ENCODE measurements around the gene GCNT1.
"Not testable (repeated sequence)": the region's sequence is repeated elsewhere in the genome, so short reads cannot be mapped to it uniquely, and the experiment has no call there.

Gene GCNT1

DNA sequence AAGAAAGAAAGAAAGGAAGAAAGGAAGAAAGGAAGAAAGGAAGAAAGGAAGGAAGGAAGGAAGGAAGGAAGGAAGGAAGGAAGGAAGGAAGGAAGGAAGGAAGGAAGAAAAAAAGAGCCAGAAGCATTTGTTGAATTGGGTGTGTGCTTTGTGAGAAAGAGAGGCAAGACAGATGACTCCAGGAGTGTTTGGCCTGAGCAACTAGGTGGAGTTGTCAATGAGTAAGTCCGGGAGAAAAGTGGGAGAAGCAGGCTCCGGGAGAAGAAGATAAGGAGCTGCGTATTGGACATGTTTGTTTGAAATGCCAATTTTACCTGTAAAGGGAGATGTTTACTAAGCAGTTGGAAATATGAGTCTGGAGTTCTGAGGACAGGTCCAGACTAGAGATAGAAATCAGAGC lies 15.1 kb upstream of the GCNT1 start:
- DNase-seq (ENCODE audit: low read depth) = no peak

DNA sequence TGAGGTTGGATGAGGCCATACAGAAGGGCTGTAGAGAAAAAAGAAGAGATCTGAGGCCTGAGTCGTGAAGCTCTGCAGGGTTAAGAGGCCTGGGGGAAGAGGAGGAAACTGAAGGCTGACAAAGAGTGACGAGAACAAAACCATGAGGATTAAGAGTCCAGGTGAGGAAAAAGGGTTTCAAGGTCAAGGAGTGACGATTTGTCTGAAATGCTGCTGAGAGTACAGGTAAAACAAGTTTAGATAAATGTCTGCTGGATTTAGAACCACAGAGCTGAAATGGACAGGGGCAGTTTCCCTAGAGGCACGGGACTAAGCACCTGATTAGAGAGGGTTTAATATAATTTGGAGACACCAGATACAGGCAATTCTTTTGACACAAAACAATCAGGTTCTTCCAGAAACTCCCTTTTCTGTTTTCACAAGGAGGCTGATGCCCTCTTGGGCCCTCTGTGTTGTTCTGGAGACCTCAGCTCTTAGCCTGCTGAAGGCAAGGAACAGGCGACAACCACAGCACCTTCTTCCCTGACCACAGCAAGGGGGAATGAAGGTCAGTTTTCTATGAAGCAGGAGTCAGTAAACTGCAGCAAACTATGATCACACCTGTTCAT lies 14.6 kb upstream of the GCNT1 start:
- DNase-seq (ENCODE audit: low read depth) = no peak

DNA sequence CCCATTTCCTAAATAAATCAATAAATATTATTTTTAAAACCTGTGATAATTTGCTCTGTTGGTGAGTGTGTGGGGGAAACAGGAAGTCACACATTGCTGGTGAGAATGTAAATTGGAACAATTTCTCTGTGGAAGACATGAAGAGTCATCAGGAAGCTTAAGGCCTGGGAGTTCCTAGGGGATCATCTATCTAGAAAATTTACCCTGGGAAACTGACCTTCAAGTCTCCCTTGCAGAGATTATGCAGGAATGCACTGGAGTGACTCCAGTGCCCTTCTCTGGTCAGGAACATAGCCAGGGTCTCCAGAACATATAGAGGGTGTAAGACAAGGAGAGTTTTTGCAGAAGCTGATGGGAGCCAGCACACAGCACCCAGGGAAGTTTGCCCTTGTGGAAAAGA lies 13.0 kb upstream of the GCNT1 start:
- DNase-seq (ENCODE audit: low read depth) = no peak

DNA sequence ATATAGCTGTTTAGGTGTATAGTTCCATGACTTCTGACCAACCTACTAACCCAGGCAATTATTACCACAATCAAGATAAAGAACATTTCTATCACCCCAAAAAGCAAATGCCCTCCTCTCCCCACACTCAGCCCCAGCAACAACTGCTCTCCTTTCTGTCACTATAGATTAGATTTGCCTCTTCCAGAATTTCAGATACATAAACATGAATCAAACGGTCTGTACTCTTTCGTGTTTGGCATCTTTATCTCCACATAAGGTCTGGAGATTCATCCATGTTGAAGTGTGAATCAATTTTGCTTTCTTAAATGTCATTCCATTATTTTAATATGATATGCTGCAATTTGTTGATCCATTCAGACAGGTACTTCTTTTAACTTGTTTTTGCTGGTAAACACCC lies 10.5 kb upstream of the GCNT1 start:
- DNase-seq (ENCODE audit: low read depth) = no peak

DNA sequence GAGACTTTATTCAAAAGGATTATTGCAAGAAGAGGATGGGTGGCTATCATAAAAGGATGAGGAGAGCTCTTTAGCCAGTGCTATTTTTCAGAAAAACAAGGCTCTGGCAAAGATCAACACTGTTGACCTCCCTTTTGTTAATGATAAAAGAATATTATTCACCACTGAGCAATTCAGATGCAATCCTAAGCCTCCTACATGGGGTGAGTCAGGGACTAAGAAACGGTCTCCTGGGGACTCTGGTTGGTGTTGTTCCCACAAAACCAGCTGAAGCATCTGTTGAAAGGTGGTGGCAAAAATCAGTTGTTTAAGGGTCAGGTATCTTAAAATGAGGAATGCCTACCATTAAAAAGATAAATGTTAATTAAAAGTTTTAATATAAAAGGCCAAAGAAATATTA lies 7.7 kb upstream of the GCNT1 start:
- no peak for DNase-seq (ENCODE audit: low read depth)

- DNase-seq (ENCODE audit: low read depth) = no peak
Measured at GRCh38 chr9:76452839-76453238, 6.1 kb upstream of the GCNT1 start.

DNA sequence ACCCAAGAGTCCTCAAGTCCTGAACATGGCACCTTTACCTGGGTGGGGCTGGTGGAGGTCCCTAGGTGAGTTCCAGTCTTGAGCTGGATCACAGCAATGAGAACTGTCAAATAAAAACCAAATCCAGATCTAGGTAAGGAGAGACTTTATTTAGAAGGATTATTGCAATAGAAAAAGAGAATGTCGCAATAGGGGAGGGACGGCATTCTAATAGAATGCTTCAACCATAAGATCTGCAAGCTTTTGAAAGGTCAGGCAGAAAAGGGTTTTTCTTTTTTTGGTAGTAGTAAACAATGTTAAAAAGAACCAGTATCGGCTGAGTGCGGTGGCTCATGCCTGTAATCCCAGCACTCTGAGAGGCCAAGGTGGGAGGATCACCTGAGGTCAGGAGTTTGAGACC lies 5.2 kb upstream of the GCNT1 start:
- DNase-seq (ENCODE audit: low read depth) = no peak

- DNase-seq (ENCODE audit: low read depth) = no peak
Measured at GRCh38 chr9:76454311-76454710, 4.7 kb upstream of the GCNT1 start.

- no peak for DNase-seq (ENCODE audit: low read depth)
Measured at GRCh38 chr9:76456202-76456926, 2.6 kb upstream of the GCNT1 start.

DNA sequence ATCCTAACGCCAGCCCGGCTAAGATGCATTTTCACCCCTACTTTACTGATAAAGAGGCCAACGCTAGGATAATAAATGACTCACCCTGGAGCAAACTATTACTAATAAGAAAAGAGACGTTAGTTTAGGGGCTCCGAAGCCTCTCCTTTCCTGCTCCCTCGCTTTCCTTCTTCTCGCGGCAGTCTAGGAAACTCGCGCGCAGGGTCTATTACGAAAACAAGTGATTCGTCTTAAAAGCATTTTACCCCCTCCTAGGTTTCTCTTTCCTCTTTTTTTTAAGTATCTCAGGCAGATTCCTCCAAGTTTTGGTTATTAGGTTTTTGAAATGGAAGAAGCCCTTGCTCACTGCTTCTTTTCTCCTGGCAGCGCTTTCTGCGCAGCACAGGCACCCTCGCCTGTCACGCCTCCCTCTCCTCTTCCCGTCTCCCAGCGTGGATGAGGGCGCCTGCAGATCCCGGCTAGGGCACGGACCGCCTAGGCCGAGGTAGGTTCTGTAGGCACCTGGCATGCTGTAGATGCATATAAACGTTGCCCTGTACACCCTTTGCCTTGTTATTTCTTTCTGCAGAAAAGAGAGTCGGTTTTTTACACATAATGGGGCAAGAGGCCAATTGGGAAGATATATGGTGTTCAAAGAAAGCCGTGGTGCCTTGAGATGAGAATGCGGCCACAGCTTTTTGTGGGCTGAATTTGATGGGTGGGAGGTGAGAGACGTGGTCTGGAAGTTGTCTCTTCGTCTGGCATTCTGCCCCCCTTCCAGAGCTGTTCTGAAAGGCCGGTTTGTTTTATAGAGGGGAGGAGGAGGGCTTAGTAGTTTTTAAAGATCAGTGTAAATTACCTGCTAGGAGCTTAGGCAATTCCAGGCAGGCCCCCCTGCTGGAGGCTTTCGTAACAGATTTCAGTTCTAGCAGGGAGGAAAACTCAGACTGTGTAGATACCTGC lies 983 bp downstream of the GCNT1 start:
- no peak for DNase-seq (ENCODE audit: low read depth)

DNA sequence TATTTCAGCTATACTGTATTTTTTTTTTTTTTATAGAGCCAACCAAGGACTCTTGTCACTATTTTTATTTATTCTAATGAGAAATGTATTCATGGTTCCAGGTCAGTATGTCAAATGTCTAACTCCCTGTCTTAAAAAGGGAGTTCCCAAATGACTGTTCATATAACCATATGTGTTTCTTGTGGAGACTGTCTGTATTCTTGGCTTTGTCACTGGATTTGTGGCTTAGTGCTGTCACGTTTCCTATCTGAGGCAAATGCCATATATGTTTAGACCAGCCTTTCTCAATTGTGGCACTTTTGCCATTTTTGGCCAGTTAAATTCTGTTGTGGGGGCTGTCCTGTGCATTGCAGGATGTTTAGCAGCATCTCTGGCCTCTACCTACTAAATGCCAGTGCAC lies 3.1 kb downstream of the GCNT1 start:
- DNase-seq (ENCODE audit: low read depth) = no peak

DNA sequence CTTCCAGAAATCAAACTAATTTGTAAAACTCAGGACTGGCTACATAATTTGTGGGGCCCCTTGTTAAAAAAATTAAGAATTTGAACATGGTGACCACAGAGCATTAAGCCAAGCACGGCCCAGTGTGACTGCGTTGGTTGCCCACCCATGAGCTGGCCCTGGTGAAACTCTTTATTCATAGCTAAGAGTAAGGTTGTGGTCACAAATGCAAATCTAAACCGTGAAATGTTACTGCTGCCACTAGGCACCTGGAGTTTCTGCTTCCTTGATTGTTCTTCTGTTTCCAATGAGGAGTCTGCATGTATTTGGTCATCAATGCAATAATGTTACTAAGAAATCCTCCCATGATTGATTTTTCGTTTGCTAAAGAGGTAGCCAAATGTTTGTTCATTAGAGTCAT lies 4.2 kb downstream of the GCNT1 start:
- DNase-seq (ENCODE audit: low read depth) = no peak

- DNase-seq (ENCODE audit: low read depth) = no peak
Measured at GRCh38 chr9:76464706-76465105, 5.7 kb downstream of the GCNT1 start.

DNA sequence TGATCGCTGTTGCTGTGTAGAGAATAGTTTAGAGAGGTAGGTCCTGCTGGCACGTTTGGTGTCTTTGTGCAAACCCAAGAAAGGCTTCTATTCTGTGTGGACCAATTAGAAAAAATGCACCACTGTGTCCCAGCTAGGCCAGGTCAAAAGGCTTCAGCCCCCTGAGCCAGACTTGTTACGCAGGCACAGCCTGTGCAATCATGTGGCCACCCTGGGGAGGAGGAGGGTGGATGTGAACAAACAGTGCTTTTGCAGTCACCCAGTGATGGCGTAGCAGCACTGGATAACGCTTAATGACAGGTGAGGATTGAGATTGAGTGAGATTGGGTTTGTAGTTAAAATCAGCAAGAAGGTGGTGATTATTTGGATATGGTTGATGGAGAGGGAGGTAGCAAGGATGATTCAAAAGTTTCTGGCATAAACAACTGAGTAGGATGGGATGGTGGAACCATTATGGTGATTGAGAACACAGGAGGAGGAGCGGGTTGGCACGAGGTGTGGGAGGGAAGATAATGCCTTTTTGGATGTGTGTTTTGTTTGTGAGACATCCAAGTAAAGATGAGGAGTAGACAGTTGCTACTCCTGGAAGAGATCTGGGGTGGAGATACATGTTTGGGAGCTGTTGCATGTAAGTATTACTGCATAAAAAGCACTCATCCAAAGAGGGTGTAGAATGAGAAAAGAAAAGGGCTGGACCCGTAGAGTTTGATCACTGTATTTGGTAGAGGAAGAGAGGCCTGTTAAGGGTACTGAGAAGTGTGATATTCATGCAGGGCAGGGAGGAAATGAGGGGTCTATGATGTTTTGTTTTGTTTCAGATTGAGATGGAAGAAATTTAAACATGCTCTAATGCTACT lies 6.7 kb downstream of the GCNT1 start:
- no peak for DNase-seq (ENCODE audit: low read depth)

GRCh38 chr9:76466299-76466605 lies 7.3 kb downstream of the GCNT1 start:
- DNase-seq (ENCODE audit: low read depth) = no peak

GRCh38 chr9:76474419-76474818 lies 15.4 kb downstream of the GCNT1 start:
- DNase-seq (ENCODE audit: low read depth) = no peak

DNA sequence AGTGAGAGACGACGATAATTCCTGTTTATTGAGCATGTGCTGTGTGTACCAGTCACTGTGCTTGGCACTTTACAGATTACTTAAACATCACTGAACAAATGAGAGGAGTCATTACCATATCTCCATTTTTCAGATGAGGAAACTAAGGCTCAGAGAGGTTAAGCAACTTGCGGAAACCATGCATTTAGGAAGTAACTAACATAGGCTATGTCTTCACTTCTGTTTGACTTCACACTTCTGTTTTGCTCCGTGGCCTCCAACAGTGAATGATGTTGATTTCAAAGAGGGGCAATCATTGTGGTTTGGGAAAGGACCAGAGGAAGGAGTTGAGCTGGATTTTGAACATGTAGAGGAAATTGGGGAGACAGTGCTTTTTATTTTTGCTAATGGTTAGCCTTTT lies 16.7 kb downstream of the GCNT1 start:
- no peak for DNase-seq (ENCODE audit: low read depth)

- DNase-seq (ENCODE audit: low read depth) = not testable (repeated sequence)
Measured at GRCh38 chr9:76477818-76478217, 18.8 kb downstream of the GCNT1 start.

DNA sequence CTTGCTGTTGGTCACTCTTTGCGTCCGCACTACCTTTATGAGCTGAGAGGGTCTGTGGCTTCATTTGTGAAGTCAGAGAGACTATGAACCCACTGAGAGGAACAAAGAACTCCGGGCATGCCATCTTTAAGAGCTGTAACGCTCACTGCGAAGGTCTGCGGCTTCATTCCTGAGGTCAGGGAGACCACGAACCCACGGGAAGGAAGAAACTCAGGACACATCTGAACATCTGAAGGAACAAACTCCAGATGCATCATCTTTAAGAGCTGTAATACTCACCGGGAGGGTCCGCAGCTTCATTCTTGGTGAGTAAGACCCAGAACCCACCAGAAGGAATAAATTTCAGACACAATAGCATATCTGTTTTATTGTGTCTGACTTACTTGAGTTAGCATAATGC lies 19.2 kb downstream of the GCNT1 start:
- DNase-seq (ENCODE audit: low read depth) = no peak

DNA sequence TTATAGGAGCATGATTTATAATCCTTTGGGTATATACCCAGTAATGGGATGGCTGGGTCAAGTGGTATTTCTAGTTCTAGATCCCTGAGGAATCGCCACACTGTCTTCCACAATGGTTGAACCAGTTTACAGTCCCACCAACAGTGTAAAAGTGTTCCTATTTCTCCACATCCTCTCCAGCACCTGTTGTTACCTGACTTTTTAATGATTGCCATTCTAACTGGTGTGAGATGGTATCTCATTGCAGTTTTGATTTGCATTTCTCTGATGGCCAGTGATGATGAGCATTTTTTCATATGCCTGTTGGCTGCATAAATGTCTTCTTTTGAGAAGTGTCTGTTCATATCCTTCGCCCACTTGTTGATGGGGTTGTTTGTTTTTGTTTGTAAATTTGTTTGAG lies 20.4 kb downstream of the GCNT1 start:
- DNase-seq (ENCODE audit: low read depth) = not testable (repeated sequence)

DNA sequence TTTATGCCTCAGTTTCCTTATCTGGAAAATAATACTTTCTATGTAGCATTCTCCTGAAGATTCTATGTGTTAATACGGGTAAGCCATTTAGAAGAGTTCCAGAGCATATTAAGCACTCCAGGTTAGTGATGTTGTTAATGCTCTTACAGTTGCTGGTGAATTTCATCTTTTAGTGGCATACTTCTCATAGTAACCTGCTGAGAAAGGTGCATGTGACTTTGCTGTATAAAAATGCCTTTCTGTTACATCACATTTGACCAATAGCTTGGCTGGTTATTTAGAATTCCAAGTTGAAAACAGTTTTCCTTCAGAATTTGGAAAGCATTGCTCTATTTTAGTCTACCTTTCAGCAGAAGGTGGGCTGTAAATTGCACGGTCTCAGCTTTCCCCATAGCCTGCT lies 27.2 kb downstream of the GCNT1 start:
- DNase-seq (ENCODE audit: low read depth) = no peak

- no peak for DNase-seq (ENCODE audit: low read depth)
Measured at GRCh38 chr9:76490249-76490990, 31.4 kb downstream of the GCNT1 start.
